CD4-positive, CD25-positive, alpha-beta regulatory T cell (primary cell): ENCODE results near the gene AKAP11. TPM values are rescaled to one million over a fixed set of nuclear protein-coding genes. Genes with fewer than 3 reads are reported as not detected.

Experiments
- ATAC-seq, 2 donors: fragments of 150-1000 bp; cut with Tn5 transposase; one replicate each; pipeline ENCODE4 v1.10.0; 2021; ENCODE audit warnings: low read depth in 2 of 2, moderate number of reproducible peaks in 2 of 2, moderate library complexity in 1 of 2
- DNase-seq, 3 donors: peaks; one replicate each; pipeline versions ENCODE4 v3.0.0 to v3.0.0-alpha.2; 2012 to 2022; ENCODE audit warnings: mixed read lengths in 1 of 3
- H3K27ac ChIP-seq: one replicate; pipeline ENCODE4 v1.7.0; 2013; ENCODE audit warnings: mild to moderate bottlenecking, low read length; ENCODE audit not compliant: insufficient read depth, poor library complexity, severe bottlenecking
- H3K27me3 ChIP-seq: one replicate; pipeline ENCODE4 v1.7.0; 2013; ENCODE audit warnings: low read length; ENCODE audit not compliant: control insufficient read depth, insufficient read depth
- H3K36me3 ChIP-seq: one replicate; pipeline ENCODE4 v1.7.0; 2013; ENCODE audit warnings: mild to moderate bottlenecking, low read length, moderate library complexity; ENCODE audit not compliant: control insufficient read depth, insufficient read depth
- H3K4me1 ChIP-seq: 2 replicates; pipeline ENCODE4 v1.7.0; 2013; ENCODE audit warnings: mild to moderate bottlenecking, low read length; ENCODE audit not compliant: insufficient read depth, control insufficient read depth, poor library complexity, severe bottlenecking
- H3K4me3 ChIP-seq: one replicate; pipeline ENCODE4 v1.7.0; 2013; ENCODE audit warnings: low read depth, mild to moderate bottlenecking, low read length, moderate library complexity
- H3K9me3 ChIP-seq, 2 experiments: 1 replicate in 1 of 2; 2 replicates in 1 of 2; pipeline ENCODE4 v1.7.0; 2013; ENCODE audit warnings: low read length in 2 of 2, mild to moderate bottlenecking in 1 of 2, moderate library complexity in 1 of 2; ENCODE audit not compliant: control insufficient read depth in 2 of 2
- H3K27ac Mint-ChIP-seq, 3 donors: one replicate each; pipeline ENCODE4 v1.8.0; 2020 to 2022; ENCODE audit warnings: mild to moderate bottlenecking in 3 of 3, mixed read lengths in 3 of 3, moderate library complexity in 2 of 3
- H3K27me3 Mint-ChIP-seq: one replicate; pipeline ENCODE4 v1.8.0; 2022; ENCODE audit warnings: mild to moderate bottlenecking, mixed read lengths
- H3K36me3 Mint-ChIP-seq: one replicate; pipeline ENCODE4 v1.8.0; 2020; ENCODE audit warnings: mixed read lengths
- H3K4me1 Mint-ChIP-seq, 4 donors: one replicate each; pipeline ENCODE4 v1.8.0; 2020 to 2022; ENCODE audit warnings: mixed read lengths in 4 of 4, mild to moderate bottlenecking in 1 of 4
- H3K4me3 Mint-ChIP-seq, 4 donors: one replicate each; pipeline ENCODE4 v1.8.0; 2020 to 2022; ENCODE audit warnings: mild to moderate bottlenecking in 4 of 4, mixed read lengths in 4 of 4, moderate library complexity in 3 of 4
- H3K9me3 Mint-ChIP-seq, 7 donors: one replicate each; pipeline ENCODE4 v1.8.0; 2020 to 2022; ENCODE audit warnings: mixed read lengths in 7 of 7, mild to moderate bottlenecking in 3 of 7, moderate library complexity in 2 of 7
- polyA plus RNA-seq, 4 donors: library from polyadenylated mRNA; unstranded; fragments of 300-500 nt; fragmentation: Illumina TruSeq; gene quantifications; one replicate each; pipeline ENCODE4 v1.2.3, GENCODE V29; 2021
- total RNA-seq: library from RNA; stranded (reverse); gene quantifications from one replicate; pipeline ENCODE4 v1.2.3, GENCODE V29; 2022

Gene AKAP11
- total and polyA plus RNA-seq, 5 donors from 2014 or later = 3.6 to 41.4 (median 5.1) TPM

DNA sequence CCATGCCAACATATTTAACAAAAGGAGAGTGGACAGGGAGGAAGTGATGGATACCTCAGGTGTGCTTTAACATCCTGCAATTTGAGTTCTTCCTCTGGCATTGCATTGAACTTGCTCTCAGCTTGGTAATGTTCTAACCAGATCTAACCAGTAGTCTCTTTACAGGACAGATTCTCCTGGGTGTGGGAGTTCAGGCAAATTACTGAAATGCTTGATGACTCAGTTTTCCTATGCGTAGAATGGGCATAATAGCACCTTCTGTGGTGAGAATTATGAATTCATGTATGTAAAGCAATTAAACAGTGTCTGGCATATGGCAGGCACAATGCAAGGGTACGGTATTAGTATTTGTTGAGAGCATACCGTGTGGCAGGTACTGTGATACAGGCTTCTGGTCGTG is 3.6 kb downstream of the AKAP11 start:
- peak overlapping the region; percentile 89 for H3K4me3 ChIP-seq
- no peaks in the 10 kb centered on the region for H3K36me3 Mint-ChIP-seq
- H3K9me3 Mint-ChIP-seq = no peaks in the 10 kb centered on the region
- DNase-seq (peak in 2 of 3 donors; percentile 6 to 32), ATAC-seq (no peak)
- H3K27ac ChIP-seq = peak overlapping the region; percentile 98
- H3K4me1 Mint-ChIP-seq = peaks cover 30 to 47% (median 43%) of the 10 kb centered on the region in 4 donors
- H3K27me3 Mint-ChIP-seq = no peaks in the 10 kb centered on the region
- peak overlapping the region in 3 of 4 donors; percentile 76 to 82 (median 82) for H3K4me3 Mint-ChIP-seq
- peaks cover 74% of the 10 kb centered on the region for H3K4me1 ChIP-seq
- H3K9me3 ChIP-seq = no peaks in the 10 kb centered on the region
- peak overlapping the region; percentile 79 to 97 (median 90) for H3K27ac Mint-ChIP-seq
- H3K36me3 ChIP-seq = no peaks in the 10 kb centered on the region
- no peaks in the 10 kb centered on the region for H3K27me3 ChIP-seq

DNA sequence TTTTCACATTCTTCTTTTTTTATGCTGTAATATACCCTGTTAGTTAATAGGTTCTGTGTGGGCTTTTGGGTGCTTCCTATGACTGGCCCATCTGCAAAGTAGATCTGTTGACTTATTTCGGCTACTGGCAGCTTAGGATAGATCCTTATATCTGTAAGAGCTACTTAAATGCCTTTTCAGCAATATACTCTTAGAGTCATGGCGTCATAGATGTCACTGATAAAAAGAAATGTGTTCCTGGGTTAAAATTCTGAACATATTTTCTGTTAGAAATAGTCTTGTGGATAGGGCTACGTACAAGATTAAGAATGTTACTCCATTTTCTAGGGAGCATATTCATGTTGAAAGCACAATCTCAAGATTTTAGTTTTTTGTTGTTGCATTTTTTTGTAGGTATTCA is 4.7 kb downstream of the AKAP11 start:
- Histone ChIP-seq H3K4me1 (peaks cover 77% of the 10 kb centered on the region), H3K36me3 (no peaks in the 10 kb centered on the region), H3K9me3 (no peaks in the 10 kb centered on the region), H3K4me3 (peak overlapping the region; percentile 89), H3K27me3 (no peaks in the 10 kb centered on the region), H3K27ac (peak overlapping the region; percentile 98)
- H3K27me3 Mint-ChIP-seq = no peaks in the 10 kb centered on the region
- H3K4me1 Mint-ChIP-seq = peaks cover 25 to 41% (median 32%) of the 10 kb centered on the region in 4 donors
- H3K36me3 Mint-ChIP-seq = no peaks in the 10 kb centered on the region
- H3K4me3 Mint-ChIP-seq = peak overlapping the region in 3 of 4 donors; percentile 62 to 86 (median 70)
- ATAC-seq (no peak), DNase-seq (no peak)
- peak overlapping the region in 2 of 3 donors; percentile 78 to 85 for H3K27ac Mint-ChIP-seq
- H3K9me3 Mint-ChIP-seq = no peaks in the 10 kb centered on the region

DNA sequence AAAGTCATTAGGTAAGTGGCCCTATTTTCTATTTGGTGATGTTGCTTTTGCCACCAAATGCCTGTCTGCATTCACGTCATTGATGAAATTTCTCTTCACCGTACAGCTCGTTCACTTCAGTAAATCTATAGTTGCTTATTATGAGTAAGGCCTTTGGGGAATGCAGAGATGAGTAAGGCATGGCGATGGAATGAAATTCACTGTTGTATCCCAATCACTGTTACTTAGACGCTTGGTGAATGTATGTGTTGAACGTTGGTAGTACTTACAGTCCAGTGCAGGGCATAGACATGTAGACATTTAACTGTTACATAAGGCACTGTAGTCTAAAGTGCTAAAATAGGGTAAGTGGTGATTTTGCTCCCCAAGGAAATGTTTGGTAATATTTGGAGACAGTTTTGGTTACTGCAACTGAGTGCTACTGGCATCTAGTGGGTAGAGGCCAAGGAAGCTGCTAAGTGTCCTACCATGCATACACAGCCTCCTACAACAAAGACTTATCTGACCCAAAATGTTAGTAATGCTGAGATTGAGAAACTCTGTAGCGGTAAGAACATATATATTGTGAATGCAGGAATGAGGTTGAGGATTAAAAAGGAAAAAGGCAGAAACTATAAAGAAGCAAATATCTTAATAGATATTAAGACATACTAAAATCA is 5.8 kb downstream of the AKAP11 start:
- H3K27me3 Mint-ChIP-seq = no peaks in the 10 kb centered on the region
- peak overlapping the region; percentile 48 to 87 (median 52) for H3K27ac Mint-ChIP-seq
- peaks cover 78% of the 10 kb centered on the region for H3K4me1 ChIP-seq
- ATAC-seq (no peak), DNase-seq (no peak)
- H3K36me3 ChIP-seq = no peaks in the 10 kb centered on the region
- no peaks in the 10 kb centered on the region for H3K9me3 ChIP-seq
- peak overlapping the region in 3 of 4 donors; percentile 61 to 86 (median 69) for H3K4me3 Mint-ChIP-seq
- no peaks in the 10 kb centered on the region for H3K27me3 ChIP-seq
- H3K4me3 ChIP-seq = peak overlapping the region; percentile 89
- H3K9me3 Mint-ChIP-seq = no peaks in the 10 kb centered on the region
- peaks cover 29 to 46% (median 37%) of the 10 kb centered on the region in 4 donors for H3K4me1 Mint-ChIP-seq
- H3K27ac ChIP-seq = peak overlapping the region; percentile 98
- H3K36me3 Mint-ChIP-seq = no peaks in the 10 kb centered on the region

DNA sequence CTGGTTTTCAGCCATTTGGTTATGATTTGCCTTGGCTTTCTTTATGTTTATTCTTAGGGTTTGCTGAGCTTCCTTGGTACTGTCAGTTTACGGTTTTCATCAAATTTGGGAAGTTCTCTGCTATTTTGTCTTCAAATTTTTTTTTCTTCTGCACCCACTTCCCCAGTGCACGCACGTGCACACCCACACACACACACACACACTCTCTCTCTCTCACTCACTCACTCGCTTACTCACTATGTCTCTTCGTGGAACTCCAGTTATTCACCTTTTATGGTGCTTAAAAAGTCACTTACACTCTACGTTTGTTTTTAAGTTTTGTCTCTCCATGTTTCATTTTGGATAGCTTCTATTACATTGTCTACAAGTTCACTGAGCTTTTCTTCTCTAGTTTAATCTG is 7.1 kb downstream of the AKAP11 start:
- H3K27me3 Mint-ChIP-seq = no peaks in the 10 kb centered on the region
- ATAC-seq (peak; percentile 60), DNase-seq (peak in 2 of 3 donors; percentile 33 to 68)
- no peak overlapping the region for H3K4me3 Mint-ChIP-seq
- Histone ChIP-seq H3K27ac (peak overlapping the region; percentile 68), H3K9me3 (no peaks in the 10 kb centered on the region), H3K27me3 (no peaks in the 10 kb centered on the region), H3K4me1 (peaks cover 68% of the 10 kb centered on the region), H3K4me3 (peak overlapping the region; percentile 89), H3K36me3 (peaks cover 2% of the 10 kb centered on the region)
- H3K9me3 Mint-ChIP-seq = no peaks in the 10 kb centered on the region
- no peak overlapping the region for H3K27ac Mint-ChIP-seq
- H3K4me1 Mint-ChIP-seq = peaks cover 37 to 47% (median 42%) of the 10 kb centered on the region in 4 donors
- no peaks in the 10 kb centered on the region for H3K36me3 Mint-ChIP-seq

DNA sequence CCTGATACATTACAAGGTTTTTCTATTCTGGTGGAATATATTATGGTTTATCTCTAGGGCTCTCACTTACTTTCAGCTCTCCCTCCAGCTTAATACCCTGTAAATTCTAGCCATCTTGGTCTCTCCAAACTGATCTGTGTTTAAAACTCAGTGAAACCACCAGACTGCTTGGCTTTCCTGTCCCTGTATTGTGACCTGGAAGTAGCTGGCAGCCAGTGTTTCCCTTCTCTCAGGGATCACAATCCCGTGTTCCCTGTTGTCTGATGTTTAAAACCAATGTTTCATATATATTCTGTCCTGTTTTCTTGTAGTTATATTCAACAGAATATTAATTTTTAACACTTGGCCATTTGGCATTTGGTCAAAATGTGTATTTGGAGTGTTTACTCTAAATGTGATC is 8.0 kb downstream of the AKAP11 start:
- H3K27me3 ChIP-seq = no peaks in the 10 kb centered on the region
- H3K9me3 ChIP-seq = no peaks in the 10 kb centered on the region
- peak overlapping the region; percentile 68 for H3K27ac ChIP-seq
- Mint-ChIP-seq H3K27me3 (no peaks in the 10 kb centered on the region), H3K9me3 (no peaks in the 10 kb centered on the region), H3K27ac (no peak overlapping the region), H3K4me1 (peaks cover 33 to 49% (median 38%) of the 10 kb centered on the region in 4 donors), H3K4me3 (no peak overlapping the region), H3K36me3 (no peaks in the 10 kb centered on the region)
- peaks cover 3% of the 10 kb centered on the region for H3K36me3 ChIP-seq
- peaks cover 64% of the 10 kb centered on the region for H3K4me1 ChIP-seq
- peak overlapping the region; percentile 89 for H3K4me3 ChIP-seq
- DNase-seq = no peak
- no peak for ATAC-seq

DNA sequence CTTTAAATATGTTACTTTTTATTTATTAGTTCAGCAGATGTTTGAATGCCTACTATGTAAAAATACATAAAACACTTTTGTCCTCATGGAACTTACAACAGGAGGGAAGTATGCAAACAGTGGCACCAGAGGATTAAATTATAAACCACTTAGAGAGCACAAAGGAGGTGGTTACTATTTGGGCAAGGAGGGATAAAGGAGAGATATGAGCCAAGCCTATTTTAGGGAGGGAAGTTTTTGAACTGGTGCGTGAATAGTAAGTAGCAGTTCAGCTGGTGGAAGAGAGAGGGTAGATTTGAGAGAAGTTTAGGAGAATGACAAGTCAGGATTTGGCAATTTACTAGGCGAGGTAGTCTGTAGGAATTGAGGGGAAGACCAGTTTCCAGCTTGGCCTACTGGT is 8.6 kb downstream of the AKAP11 start:
- Mint-ChIP-seq H3K27me3 (no peaks in the 10 kb centered on the region), H3K4me1 (peaks cover 29 to 46% (median 36%) of the 10 kb centered on the region in 4 donors), H3K9me3 (no peaks in the 10 kb centered on the region), H3K36me3 (peaks cover 2% of the 10 kb centered on the region), H3K27ac (no peak overlapping the region), H3K4me3 (no peak overlapping the region)
- no peaks in the 10 kb centered on the region for H3K27me3 ChIP-seq
- ATAC-seq = no peak
- H3K4me1 ChIP-seq = peaks cover 61% of the 10 kb centered on the region
- DNase-seq = no peak
- H3K27ac ChIP-seq = no peak overlapping the region
- H3K36me3 ChIP-seq = peaks cover 3% of the 10 kb centered on the region
- no peaks in the 10 kb centered on the region for H3K9me3 ChIP-seq
- peak overlapping the region; percentile 89 for H3K4me3 ChIP-seq

DNA sequence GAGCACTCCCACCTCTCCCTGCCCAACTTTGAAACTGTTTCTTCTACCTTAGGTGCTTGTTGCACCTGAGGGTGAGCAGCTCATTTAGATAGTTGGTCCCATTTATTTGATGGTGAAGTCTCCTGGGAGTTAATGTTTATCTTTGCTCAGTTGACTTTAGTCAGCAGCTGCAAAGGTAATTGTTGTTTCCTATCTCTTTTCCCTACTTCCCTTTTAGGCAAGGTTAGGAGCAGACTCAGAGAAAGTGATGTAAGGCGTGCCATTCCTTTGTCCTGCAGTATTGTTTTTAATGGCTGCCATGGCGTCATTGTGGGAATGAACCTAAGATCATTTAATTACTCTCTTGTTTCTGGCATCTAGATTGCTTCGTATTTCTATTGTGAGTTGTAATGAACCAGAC is 11.6 kb downstream of the AKAP11 start:
- H3K4me1 Mint-ChIP-seq = peaks cover 29 to 45% (median 35%) of the 10 kb centered on the region in 4 donors
- no peaks in the 10 kb centered on the region for H3K27me3 Mint-ChIP-seq
- Histone ChIP-seq H3K27me3 (no peaks in the 10 kb centered on the region), H3K9me3 (no peaks in the 10 kb centered on the region), H3K4me3 (no peak overlapping the region), H3K36me3 (peaks cover 24% of the 10 kb centered on the region), H3K27ac (no peak overlapping the region), H3K4me1 (peaks cover 39% of the 10 kb centered on the region)
- DNase-seq (no peak), ATAC-seq (no peak)
- H3K27ac Mint-ChIP-seq = peak overlapping the region in 2 of 3 donors; percentile 13 to 15
- peaks cover 18% of the 10 kb centered on the region for H3K36me3 Mint-ChIP-seq
- H3K4me3 Mint-ChIP-seq = peak overlapping the region in 3 of 4 donors; percentile 14 to 52 (median 19)
- no peaks in the 10 kb centered on the region for H3K9me3 Mint-ChIP-seq

DNA sequence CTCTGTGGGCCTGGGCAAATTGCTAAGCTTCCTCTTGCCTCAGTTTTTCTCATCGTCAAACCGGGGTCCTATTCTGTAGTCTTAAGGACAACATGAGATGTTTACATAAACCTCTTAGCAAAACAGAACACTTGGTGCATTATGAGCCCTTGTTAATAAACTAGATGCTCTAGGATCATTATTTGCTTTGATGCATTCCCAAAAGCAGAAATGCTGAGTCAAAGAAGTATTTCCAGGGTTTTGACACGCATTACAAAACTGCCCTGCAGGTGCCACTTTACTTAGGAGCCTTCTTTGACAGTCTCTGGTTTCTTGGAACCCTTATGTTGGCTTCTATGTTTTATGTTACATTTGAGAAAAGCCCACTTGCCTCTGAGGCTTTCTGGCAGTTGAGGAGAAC is 12.1 kb downstream of the AKAP11 start:
- peaks cover 33 to 49% (median 40%) of the 10 kb centered on the region in 4 donors for H3K4me1 Mint-ChIP-seq
- H3K4me1 ChIP-seq = peaks cover 34% of the 10 kb centered on the region

More for the DNA sequence above, 12.1 kb downstream of the AKAP11 start:
- H3K27ac Mint-ChIP-seq = peak overlapping the region in 2 of 3 donors; percentile 15 to 33
- Histone ChIP-seq H3K27me3 (no peaks in the 10 kb centered on the region), H3K9me3 (no peaks in the 10 kb centered on the region), H3K4me3 (no peak overlapping the region), H3K27ac (no peak overlapping the region), H3K36me3 (peaks cover 29% of the 10 kb centered on the region)
- H3K27me3 Mint-ChIP-seq = no peaks in the 10 kb centered on the region
- H3K9me3 Mint-ChIP-seq = no peaks in the 10 kb centered on the region
- DNase-seq (no peak), ATAC-seq (no peak)
- peak overlapping the region in 2 of 4 donors; percentile 14 to 28 for H3K4me3 Mint-ChIP-seq
- peaks cover 22% of the 10 kb centered on the region for H3K36me3 Mint-ChIP-seq
